ENCODE measurements around the gene SATB1.

The SATB1 gene

GRCh38 chr3:18443665-18444594 lies 18.8 kb upstream of the SATB1 start:
- Histone ChIP-seq H3K27me3 (ENCODE audit: insufficient read depth, low read length) (peaks cover 46% of the 10 kb centered on the region), H3K4me1 (ENCODE audit: insufficient read depth, low read length) (peaks cover 10% of the 10 kb centered on the region; the same call in 1 of the 2 replicates), H3K9me3 (ENCODE audit: insufficient read depth, low read depth, low read length) (peaks cover 3% of the 10 kb centered on the region; the same call in 1 of the 2 replicates), H3K36me3 (ENCODE audit: insufficient read depth, low read depth, low read length) (no peaks in the 10 kb centered on the region), H3K27ac (ENCODE audit: low read length) (no peak overlapping the region), H3K4me3 (ENCODE audit: low read length) (peak overlapping the region; percentile 73), H3K9ac (ENCODE audit: low read depth, low read length) (peak overlapping the region; percentile 67; the same call in 1 of the 2 replicates)

- peak overlapping the region; percentile 73 for H3K4me3 ChIP-seq (ENCODE audit: low read length)
- H3K27ac ChIP-seq (ENCODE audit: low read length): no peak overlapping the region
- peak overlapping the region; percentile 67; the same call in 1 of the 2 replicates for H3K9ac ChIP-seq (ENCODE audit: low read depth, low read length)
- H3K9me3 ChIP-seq (ENCODE audit: insufficient read depth, low read depth, low read length): no peaks in the 10 kb centered on the region
- H3K36me3 ChIP-seq (ENCODE audit: insufficient read depth, low read depth, low read length): no peaks in the 10 kb centered on the region
- peaks cover 10% of the 10 kb centered on the region; the same call in 1 of the 2 replicates for H3K4me1 ChIP-seq (ENCODE audit: insufficient read depth, low read length)
- peaks cover 46% of the 10 kb centered on the region for H3K27me3 ChIP-seq (ENCODE audit: insufficient read depth, low read length)
Observed at GRCh38 chr3:18442756-18443664, 17.9 kb upstream of the SATB1 start.

- Histone ChIP-seq H3K4me1 (ENCODE audit: insufficient read depth, low read length) (peaks cover 13% of the 10 kb centered on the region; the same call in 1 of the 2 replicates), H3K4me3 (ENCODE audit: low read length) (no peak overlapping the region), H3K36me3 (ENCODE audit: insufficient read depth, low read depth, low read length) (no peaks in the 10 kb centered on the region), H3K27me3 (ENCODE audit: insufficient read depth, low read length) (peaks cover 44% of the 10 kb centered on the region), H3K27ac (ENCODE audit: low read length) (no peak overlapping the region), H3K9me3 (ENCODE audit: insufficient read depth, low read depth, low read length) (no peaks in the 10 kb centered on the region), H3K9ac (ENCODE audit: low read depth, low read length) (no peak overlapping the region)
Observed at GRCh38 chr3:18441551-18441950, 16.4 kb upstream of the SATB1 start.

GRCh38 chr3:18440066-18440722 lies 15.1 kb upstream of the SATB1 start:
- Histone ChIP-seq H3K9me3 (ENCODE audit: insufficient read depth, low read depth, low read length) (no peaks in the 10 kb centered on the region), H3K36me3 (ENCODE audit: insufficient read depth, low read depth, low read length) (no peaks in the 10 kb centered on the region), H3K27ac (ENCODE audit: low read length) (no peak overlapping the region), H3K27me3 (ENCODE audit: insufficient read depth, low read length) (peaks cover 32% of the 10 kb centered on the region), H3K4me3 (ENCODE audit: low read length) (no peak overlapping the region), H3K4me1 (ENCODE audit: insufficient read depth, low read length) (peaks cover 21% of the 10 kb centered on the region), H3K9ac (ENCODE audit: low read depth, low read length) (no peak overlapping the region)

- H3K4me1 ChIP-seq (ENCODE audit: insufficient read depth, low read length): peaks cover 23% of the 10 kb centered on the region
- no peak overlapping the region for H3K9ac ChIP-seq (ENCODE audit: low read depth, low read length)
- no peaks in the 10 kb centered on the region for H3K36me3 ChIP-seq (ENCODE audit: insufficient read depth, low read depth, low read length)
- H3K27me3 ChIP-seq (ENCODE audit: insufficient read depth, low read length): peaks cover 30% of the 10 kb centered on the region
- no peak overlapping the region for H3K4me3 ChIP-seq (ENCODE audit: low read length)
- H3K27ac ChIP-seq (ENCODE audit: low read length): no peak overlapping the region
- no peaks in the 10 kb centered on the region for H3K9me3 ChIP-seq (ENCODE audit: insufficient read depth, low read depth, low read length)
Observed at GRCh38 chr3:18439281-18439680, 14.1 kb upstream of the SATB1 start.

- Histone ChIP-seq H3K27ac (ENCODE audit: low read length) (no peak overlapping the region), H3K4me1 (ENCODE audit: insufficient read depth, low read length) (peaks cover 23% of the 10 kb centered on the region), H3K27me3 (ENCODE audit: insufficient read depth, low read length) (peaks cover 23% of the 10 kb centered on the region), H3K4me3 (ENCODE audit: low read length) (no peak overlapping the region), H3K36me3 (ENCODE audit: insufficient read depth, low read depth, low read length) (no peaks in the 10 kb centered on the region), H3K9ac (ENCODE audit: low read depth, low read length) (no peak overlapping the region), H3K9me3 (ENCODE audit: insufficient read depth, low read depth, low read length) (no peaks in the 10 kb centered on the region)
Observed at GRCh38 chr3:18438586-18438985, 13.4 kb upstream of the SATB1 start.

GRCh38 chr3:18436213-18436612 lies 11.1 kb upstream of the SATB1 start:
- H3K4me3 ChIP-seq (ENCODE audit: low read length): no peak overlapping the region
- H3K9ac ChIP-seq (ENCODE audit: low read depth, low read length): no peak overlapping the region
- no peak overlapping the region for H3K27ac ChIP-seq (ENCODE audit: low read length)
- H3K9me3 ChIP-seq (ENCODE audit: insufficient read depth, low read depth, low read length): no peaks in the 10 kb centered on the region
- peaks cover 16% of the 10 kb centered on the region for H3K4me1 ChIP-seq (ENCODE audit: insufficient read depth, low read length)
- H3K27me3 ChIP-seq (ENCODE audit: insufficient read depth, low read length): peaks cover under 1% of the 10 kb centered on the region; the same call in 1 of the 2 replicates
- H3K36me3 ChIP-seq (ENCODE audit: insufficient read depth, low read depth, low read length): no peaks in the 10 kb centered on the region

GRCh38 chr3:18434711-18435110 lies 9.6 kb upstream of the SATB1 start:
- H3K4me1 ChIP-seq (ENCODE audit: insufficient read depth, low read length): peaks cover 16% of the 10 kb centered on the region
- no peak overlapping the region for H3K9ac ChIP-seq (ENCODE audit: low read depth, low read length)

GRCh38 chr3:18432752-18433151 lies 7.6 kb upstream of the SATB1 start:
- Histone ChIP-seq H3K9ac (ENCODE audit: low read depth, low read length) (no peak overlapping the region), H3K36me3 (ENCODE audit: insufficient read depth, low read depth, low read length) (no peaks in the 10 kb centered on the region), H3K27me3 (ENCODE audit: insufficient read depth, low read length) (no peaks in the 10 kb centered on the region; the same call in 1 of the 2 replicates), H3K9me3 (ENCODE audit: insufficient read depth, low read depth, low read length) (no peaks in the 10 kb centered on the region), H3K4me3 (ENCODE audit: low read length) (no peak overlapping the region), H3K27ac (ENCODE audit: low read length) (no peak overlapping the region), H3K4me1 (ENCODE audit: insufficient read depth, low read length) (peaks cover 20% of the 10 kb centered on the region)

More at GRCh38 chr3:18434711-18435110, 9.6 kb upstream of the SATB1 start:
- H3K9me3 ChIP-seq (ENCODE audit: insufficient read depth, low read depth, low read length): no peaks in the 10 kb centered on the region
- no peaks in the 10 kb centered on the region for H3K27me3 ChIP-seq (ENCODE audit: insufficient read depth, low read length)
- H3K27ac ChIP-seq (ENCODE audit: low read length): no peak overlapping the region
- H3K36me3 ChIP-seq (ENCODE audit: insufficient read depth, low read depth, low read length): no peaks in the 10 kb centered on the region
- no peak overlapping the region for H3K4me3 ChIP-seq (ENCODE audit: low read length)

GRCh38 chr3:18431266-18431665 lies 6.1 kb upstream of the SATB1 start:
- peaks cover 23% of the 10 kb centered on the region for H3K4me1 ChIP-seq (ENCODE audit: insufficient read depth, low read length)
- no peak overlapping the region for H3K9ac ChIP-seq (ENCODE audit: low read depth, low read length)
- H3K9me3 ChIP-seq (ENCODE audit: insufficient read depth, low read depth, low read length): no peaks in the 10 kb centered on the region
- H3K27me3 ChIP-seq (ENCODE audit: insufficient read depth, low read length): peaks cover 13% of the 10 kb centered on the region
- no peak overlapping the region for H3K4me3 ChIP-seq (ENCODE audit: low read length)
- H3K27ac ChIP-seq (ENCODE audit: low read length): no peak overlapping the region
- no peaks in the 10 kb centered on the region for H3K36me3 ChIP-seq (ENCODE audit: insufficient read depth, low read depth, low read length)

All from iPS-20b (cell line).